Astrocyte (in vitro differentiated cells and primary cell): ENCODE measurements around the gene IQGAP3. TPM values are rescaled to one million over a fixed set of nuclear protein-coding genes. Genes with fewer than 3 reads are reported as not detected.

Experiments
- DNase-seq: peaks from one replicate; pipeline ENCODE4 v3.0.0-alpha.2; 2010; ENCODE audit warnings: low read depth
- FAIRE-seq: peaks from 2 replicates; lab custom pipeline; 2011; peaks lifted over from hg19 to GRCh38; lab: Jason Lieb, UNC
- H2AFZ ChIP-seq: 2 replicates; pipeline ENCODE4 v1.6.0; 2012; ENCODE audit warnings: low read depth, low read length, inconsistent platforms
- H3K27ac ChIP-seq: 2 replicates; pipeline ENCODE4 v1.5.1; 2011; ENCODE audit warnings: low read depth, low read length, inconsistent platforms
- H3K27me3 ChIP-seq: 2 replicates; pipeline ENCODE4 v1.6.0; 2011; ENCODE audit warnings: low read length, inconsistent platforms; ENCODE audit not compliant: insufficient read depth
- H3K36me3 ChIP-seq: 2 replicates; pipeline ENCODE4 v1.5.1; 2011; ENCODE audit warnings: low read length, inconsistent platforms; ENCODE audit not compliant: insufficient read depth
- H3K4me1 ChIP-seq: 2 replicates; pipeline ENCODE4 v1.5.1; 2011; ENCODE audit warnings: low read length, inconsistent platforms; ENCODE audit not compliant: insufficient read depth
- H3K4me2 ChIP-seq: 2 replicates; pipeline ENCODE4 v1.6.0; 2012; ENCODE audit warnings: low read length, inconsistent platforms
- H3K4me3 ChIP-seq: 2 replicates; pipeline ENCODE4 v1.5.1; 2011; ENCODE audit warnings: low read depth, mild to moderate bottlenecking, low read length, inconsistent platforms; ENCODE audit not compliant: insufficient read depth
- H3K79me2 ChIP-seq: 2 replicates; pipeline ENCODE4 v1.6.0; 2012; ENCODE audit warnings: mild to moderate bottlenecking, low read length, inconsistent platforms; ENCODE audit not compliant: insufficient read depth
- H3K9ac ChIP-seq: 2 replicates; pipeline ENCODE4 v1.6.0; 2012; ENCODE audit warnings: mild to moderate bottlenecking, low read length, inconsistent platforms
- H3K9me3 ChIP-seq: 2 replicates; pipeline ENCODE4 v1.5.1; 2012; ENCODE audit warnings: low read depth, mild to moderate bottlenecking, low read length, inconsistent platforms; ENCODE audit not compliant: insufficient read depth
- H4K20me1 ChIP-seq: 2 replicates; pipeline ENCODE4 v1.6.0; 2012; ENCODE audit warnings: low read length, inconsistent platforms; ENCODE audit not compliant: insufficient read depth
- H3K27ac Mint-ChIP-seq: one replicate; pipeline ENCODE4 v1.8.0; 2021; ENCODE audit warnings: mild to moderate bottlenecking, mixed read lengths; ENCODE audit not compliant: unreplicated experiment
- H3K27me3 Mint-ChIP-seq: one replicate; pipeline ENCODE4 v1.8.0; 2021; ENCODE audit warnings: low read depth, mixed read lengths; ENCODE audit not compliant: unreplicated experiment
- H3K36me3 Mint-ChIP-seq: one replicate; pipeline ENCODE4 v1.8.0; 2021; ENCODE audit warnings: low read depth, mixed read lengths; ENCODE audit not compliant: unreplicated experiment
- H3K4me1 Mint-ChIP-seq: one replicate; pipeline ENCODE4 v1.8.0; 2021; ENCODE audit warnings: low read depth, mixed read lengths; ENCODE audit not compliant: unreplicated experiment
- H3K4me3 Mint-ChIP-seq: one replicate; pipeline ENCODE4 v1.8.0; 2021; ENCODE audit warnings: mild to moderate bottlenecking, moderate library complexity, mixed read lengths; ENCODE audit not compliant: unreplicated experiment
- H3K9me3 Mint-ChIP-seq: one replicate; pipeline ENCODE4 v1.8.0; 2021; ENCODE audit warnings: mild to moderate bottlenecking, mixed read lengths; ENCODE audit not compliant: unreplicated experiment
- CTCF ChIP-seq: IDR thresholded peaks from 2 replicates; pipeline ENCODE4 v1.5.1; 2011; ENCODE audit warnings: low read depth, mild to moderate bottlenecking, inconsistent platforms, low read length, moderate library complexity; ENCODE audit not compliant: insufficient read depth
- EZH2 ChIP-seq: IDR thresholded peaks from 2 replicates; pipeline ENCODE4 v1.6.1; 2012; ENCODE audit warnings: mild to moderate bottlenecking, low read length, inconsistent platforms; ENCODE audit not compliant: insufficient read depth
- total RNA-seq: library from RNA; stranded (reverse); gene quantifications from 2 replicates; pipeline ENCODE4 v1.2.1, GENCODE V29; 2021

IQGAP3 gene
- total RNA-seq, 1 donor from 2014 or later, result 2.2 TPM

- Histone ChIP-seq H3K4me1 (peaks cover 14% of the 10 kb centered on the region), H4K20me1 (peaks cover 95% of the 10 kb centered on the region), H3K9ac (no peak overlapping the region), H3K4me2 (no peak overlapping the region), H3K36me3 (peaks cover 46% of the 10 kb centered on the region), H3K27ac (no peak overlapping the region), H3K27me3 (no peaks in the 10 kb centered on the region), H3K79me2 (peaks cover 43% of the 10 kb centered on the region), H3K4me3 (no peak overlapping the region), H2AFZ (no peak overlapping the region), H3K9me3 (no peaks in the 10 kb centered on the region)
- Mint-ChIP-seq H3K27me3 (no peaks in the 10 kb centered on the region), H3K4me3 (no peak overlapping the region), H3K4me1 (peaks cover 36% of the 10 kb centered on the region), H3K27ac (peak overlapping the region; percentile 59), H3K36me3 (peaks cover 52% of the 10 kb centered on the region), H3K9me3 (no peaks in the 10 kb centered on the region)
- TF ChIP-seq EZH2 (no peak), CTCF (no peak)
- FAIRE-seq (no peak), DNase-seq (no peak)
Measured at GRCh38 chr1:156479093-156480015, 93.0 kb downstream of the IQGAP3 start.

- Histone ChIP-seq H3K79me2 (peaks cover 32% of the 10 kb centered on the region), H2AFZ (no peak overlapping the region), H3K27ac (peak overlapping the region; percentile 50), H3K36me3 (peaks cover 57% of the 10 kb centered on the region), H4K20me1 (peaks cover 95% of the 10 kb centered on the region), H3K4me3 (no peak overlapping the region), H3K9me3 (no peaks in the 10 kb centered on the region), H3K27me3 (no peaks in the 10 kb centered on the region), H3K4me2 (no peak overlapping the region), H3K4me1 (peaks cover 14% of the 10 kb centered on the region), H3K9ac (peak overlapping the region; percentile 43)
- Mint-ChIP-seq H3K27me3 (no peaks in the 10 kb centered on the region), H3K27ac (no peak overlapping the region), H3K4me1 (peaks cover 36% of the 10 kb centered on the region), H3K36me3 (peaks cover 58% of the 10 kb centered on the region), H3K9me3 (no peaks in the 10 kb centered on the region), H3K4me3 (no peak overlapping the region)
- no peak for DNase-seq
- no peak for FAIRE-seq
- no peak for TF ChIP-seq CTCF
- no peak for TF ChIP-seq EZH2
Measured at GRCh38 chr1:156478250-156478627, 94.1 kb downstream of the IQGAP3 start.
